ENCODE results near the gene NDUFAF4.

GRCh38 chr6:96907498-96907897, 9.8 kb upstream of the NDUFAF4 start:
- no peak for TF ChIP-seq CTCF (IDR thresholded peaks at IDR 0.05)
- no peak for TF ChIP-seq EP300 (IDR thresholded peaks at IDR 0.05)
